HCT116 (cell line): ENCODE results near the gene TTBK1.

Experiments
- CTCF ChIP-seq, 3 experiments: fragments of 200-600 bp in 1 of 3; sonication (generic) in 1 of 3; IDR thresholded peaks in 2 of 3; conservative IDR thresholded peaks in 1 of 3; 2 replicates each; pipeline ENCODE4 v1.5.1; 2012 to 2017; ENCODE audit warnings: low read depth in 2 of 3, low read length in 2 of 3, antibody characterized with exemption in 1 of 3, borderline replicate concordance in 1 of 3, control low read depth in 1 of 3, mild to moderate bottlenecking in 1 of 3, mixed read lengths in 1 of 3, mixed run types in 1 of 3, moderate library complexity in 1 of 3; ENCODE audit not compliant: insufficient read depth in 1 of 3
- ELF1 ChIP-seq: IDR thresholded peaks from 2 replicates; pipeline ENCODE4 v1.6.1; 2012; ENCODE audit warnings: low read depth, borderline replicate concordance
- EZH2 ChIP-seq: fragments of 200-600 bp; sonication (generic); IDR thresholded peaks from 2 replicates; pipeline ENCODE4 v1.6.1; 2017; ENCODE audit warnings: antibody characterized with exemption, mixed run types
- EZH2phosphoT487 ChIP-seq: fragments of 200-600 bp; IDR thresholded peaks from 2 replicates; pipeline ENCODE4 v1.6.1; 2018; ENCODE audit warnings: antibody characterized with exemption, borderline replicate concordance
- JUND ChIP-seq: IDR thresholded peaks from 2 replicates; pipeline ENCODE4 v1.6.1; 2012
- POLR2A ChIP-seq: IDR thresholded peaks from 2 replicates; pipeline ENCODE4 v1.7.0; 2011; ENCODE audit warnings: borderline replicate concordance; ENCODE audit not compliant: insufficient read depth, insufficient read length; ENCODE audit errors: extremely low read depth
- RAD21 ChIP-seq: IDR thresholded peaks from 2 replicates; pipeline ENCODE4 v1.6.1; 2012; ENCODE audit warnings: low read depth, mild to moderate bottlenecking
- REST ChIP-seq: IDR thresholded peaks from 2 replicates; pipeline ENCODE4 v1.6.1; 2012; ENCODE audit warnings: low read depth

- TF ChIP-seq POLR2A = no peak
- no peak for TF ChIP-seq EZH2
- no peak for TF ChIP-seq JUND
- no peak for TF ChIP-seq CTCF (IDR thresholded peaks at IDR 0.05 in 2 of 3, conservative IDR thresholded peaks at IDR 0.05 in 1 of 3; ENCODE audit: borderline replicate concordance in 1 of 3, insufficient read depth in 1 of 3, low read depth in 2 of 3, low read length in 2 of 3)
- TF ChIP-seq ELF1 = no peak
- no peak for TF ChIP-seq RAD21
- no peak for TF ChIP-seq REST
- no peak for TF ChIP-seq EZH2phosphoT487
These were observed 13.5 kb downstream of the TTBK1 start for GRCh38 chr6:43256670-43257366.
